Superior temporal gyrus (tissue), 1 donor: Measurements from ENCODE around the gene OR1S1.
"Not testable (repeated sequence)": the region's sequence is repeated elsewhere in the genome, so short reads cannot be mapped to it uniquely, and the experiment has no call there.

Experiments used
- DNase-seq: peaks from one replicate; pipeline ENCODE4 v3.0.0-alpha.2; 2016; ENCODE audit errors: extremely low spot score

The OR1S1 gene

DNA sequence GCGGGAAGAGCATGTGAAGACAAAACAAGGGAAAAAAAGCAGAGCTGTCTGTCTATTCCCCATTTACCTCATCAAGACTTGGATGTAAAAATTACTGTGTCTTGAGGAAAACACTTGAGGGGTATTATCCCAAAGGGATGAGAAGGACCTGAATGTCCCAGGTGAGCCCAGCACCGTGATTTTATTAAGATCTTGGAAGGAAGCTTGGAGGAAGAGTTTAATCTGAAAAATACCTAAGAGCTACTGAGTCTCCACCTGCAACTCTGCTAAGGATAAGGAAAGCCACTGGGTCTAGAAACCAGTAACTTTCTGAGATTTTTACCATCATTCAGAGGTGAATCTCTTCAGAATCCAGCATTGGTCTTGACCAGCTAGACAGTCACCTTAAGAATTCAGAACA, at the start of gene OR1S1:
OR1S1 (plus strand) TSS at position 301 of the 400 bp plus-strand sequence.
- DNase-seq: not testable (repeated sequence)

DNA sequence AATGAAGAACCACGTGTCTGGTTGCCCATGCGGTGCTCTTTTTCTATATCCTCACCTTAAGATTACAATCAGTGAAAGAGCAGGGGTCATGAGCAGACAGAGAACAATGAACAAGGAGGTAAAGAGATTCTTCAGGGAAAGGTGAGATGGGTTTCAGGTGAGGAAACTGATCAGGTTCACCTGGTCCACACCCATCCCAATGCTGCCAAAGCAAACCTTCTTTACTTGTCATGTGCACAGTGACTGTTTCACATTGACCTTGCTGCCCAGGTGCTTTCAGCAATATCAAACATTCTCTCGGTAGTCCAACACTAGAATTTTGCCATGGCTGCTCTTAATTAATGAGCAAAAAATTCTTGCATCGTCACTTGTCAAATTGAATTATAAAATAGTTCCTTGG, 48.1 kb upstream of the OR1S1 start:
- no peak for DNase-seq

DNA sequence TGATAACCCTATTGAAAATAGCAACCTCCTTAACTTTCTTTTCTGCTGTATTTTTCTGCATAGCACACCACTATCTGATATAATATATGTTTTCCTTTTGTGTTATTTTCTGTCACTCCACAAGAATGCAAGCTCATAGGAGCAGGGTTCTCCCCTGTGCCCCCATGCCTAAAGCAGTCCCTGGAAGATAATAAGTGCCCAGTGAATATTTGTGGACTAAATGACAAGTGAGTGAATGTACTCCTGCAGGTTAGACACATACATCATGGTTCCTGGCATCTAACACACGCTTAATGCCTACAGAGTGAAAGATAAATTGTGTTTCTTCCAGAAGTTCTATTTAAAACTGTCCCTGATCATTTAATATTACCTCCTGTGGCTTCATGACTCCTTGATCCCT, 47.5 kb upstream of the OR1S1 start:
- DNase-seq: no peak

DNA sequence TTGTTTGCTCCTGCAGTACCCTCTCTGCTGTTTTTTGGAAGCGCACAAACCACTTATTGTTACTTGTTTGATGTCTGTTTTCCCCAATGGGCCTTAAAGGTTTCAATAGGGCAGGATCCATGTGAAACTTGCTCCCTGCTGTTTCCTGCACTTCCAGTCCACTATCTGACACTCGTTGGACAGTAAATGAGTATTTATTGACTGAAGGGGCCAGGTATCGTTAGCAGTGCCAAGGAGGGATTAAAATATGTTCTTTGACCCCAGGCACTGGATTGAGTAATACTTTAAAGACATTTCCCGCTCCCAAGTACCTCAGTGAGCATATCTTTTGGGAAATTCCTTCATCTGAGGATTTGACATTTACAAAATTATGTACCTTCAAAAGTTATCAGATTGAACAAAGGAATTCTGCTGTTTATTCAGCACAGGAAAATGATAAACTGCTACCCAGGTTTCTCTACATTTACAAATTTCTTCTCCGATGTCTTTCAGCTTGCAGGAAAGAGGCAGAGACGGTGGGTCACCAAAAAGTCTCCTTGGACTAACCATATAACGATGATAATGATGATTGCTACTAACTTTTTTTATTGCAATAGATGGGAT, 46.9 kb upstream of the OR1S1 start:
- DNase-seq: no peak

DNA sequence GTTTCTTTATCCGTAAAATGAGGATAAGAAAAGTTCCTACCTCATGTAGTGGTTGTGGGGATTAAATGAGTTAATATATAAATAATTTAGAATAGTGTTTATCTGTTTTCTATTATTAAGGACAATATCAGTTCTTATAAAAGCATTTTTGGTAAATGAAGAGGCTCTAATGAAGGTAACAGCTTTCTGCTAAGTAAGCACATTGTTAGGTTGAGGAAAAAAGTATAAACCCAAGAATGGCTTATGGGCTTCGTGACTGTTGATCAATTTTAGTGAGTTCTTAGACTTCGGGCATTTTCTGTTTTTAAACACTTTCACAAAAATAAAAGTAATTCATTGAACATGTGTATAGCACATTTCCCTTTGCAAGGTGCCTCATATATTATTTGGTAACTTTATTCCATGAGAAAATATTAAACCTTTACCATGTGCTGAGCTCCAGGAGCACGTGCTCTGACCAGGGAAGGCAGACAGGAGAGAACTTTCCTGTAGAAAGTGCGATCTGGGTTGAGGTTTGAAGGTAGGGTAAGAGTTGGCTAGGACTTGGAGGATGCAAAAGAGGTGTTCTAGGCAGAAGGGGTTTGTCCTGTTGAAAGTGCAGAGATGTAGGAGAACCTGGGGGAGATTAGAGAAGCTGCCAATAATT, 35.0 kb upstream of the OR1S1 start:
- no peak for DNase-seq

DNA sequence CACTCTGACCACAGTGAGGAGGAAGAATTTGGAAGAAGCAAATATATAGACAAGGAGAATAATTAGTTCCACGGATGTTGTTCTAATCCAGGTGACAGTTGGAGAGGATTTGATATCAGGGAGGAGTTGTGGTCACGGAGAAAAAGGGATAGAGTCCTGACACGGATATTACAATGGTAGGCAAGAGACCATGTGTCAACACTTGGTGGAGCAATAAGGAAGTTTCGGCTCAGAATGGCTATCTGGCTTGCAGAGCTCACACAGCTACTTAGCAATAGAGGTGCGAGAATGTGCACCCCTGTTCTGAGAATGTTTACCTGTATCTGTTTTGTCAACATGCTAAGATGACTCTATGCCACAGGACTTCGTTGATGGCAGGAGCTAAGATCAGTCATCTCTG, 34.1 kb upstream of the OR1S1 start:
- no peak for DNase-seq

DNA sequence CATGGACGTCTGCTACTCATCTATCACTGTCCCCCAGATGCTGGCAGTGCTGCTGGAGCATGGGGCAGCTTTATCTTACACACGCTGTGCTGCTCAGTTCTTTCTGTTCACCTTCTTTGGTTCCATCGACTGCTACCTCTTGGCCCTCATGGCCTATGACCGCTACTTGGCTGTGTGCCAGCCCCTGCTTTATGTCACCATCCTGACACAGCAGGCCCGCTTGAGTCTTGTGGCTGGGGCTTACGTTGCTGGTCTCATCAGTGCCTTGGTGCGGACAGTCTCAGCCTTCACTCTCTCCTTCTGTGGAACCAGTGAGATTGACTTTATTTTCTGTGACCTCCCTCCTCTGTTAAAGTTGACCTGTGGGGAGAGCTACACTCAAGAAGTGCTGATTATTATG, 32.9 kb upstream of the OR1S1 start:
- DNase-seq: no peak

DNA sequence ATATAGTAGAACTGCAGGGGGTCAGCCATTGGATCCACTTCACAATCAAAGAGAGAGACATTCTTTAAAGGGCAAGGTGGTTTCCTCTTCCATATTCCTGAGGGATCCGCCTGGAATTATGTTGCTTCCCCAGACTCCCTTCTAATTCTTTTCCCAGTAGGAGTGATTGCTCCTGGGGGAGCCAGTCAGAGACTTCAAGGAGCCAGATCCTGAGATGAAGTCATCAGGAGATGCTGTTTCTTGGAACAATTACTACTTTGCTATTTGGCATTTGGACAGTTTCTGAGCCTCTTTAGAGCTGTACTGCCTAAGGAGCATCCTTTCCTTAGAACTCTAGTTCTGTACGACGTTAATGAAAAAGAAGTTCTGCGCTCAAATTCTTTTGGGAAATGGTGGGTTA, 25.6 kb upstream of the OR1S1 start:
- no peak for DNase-seq

DNA sequence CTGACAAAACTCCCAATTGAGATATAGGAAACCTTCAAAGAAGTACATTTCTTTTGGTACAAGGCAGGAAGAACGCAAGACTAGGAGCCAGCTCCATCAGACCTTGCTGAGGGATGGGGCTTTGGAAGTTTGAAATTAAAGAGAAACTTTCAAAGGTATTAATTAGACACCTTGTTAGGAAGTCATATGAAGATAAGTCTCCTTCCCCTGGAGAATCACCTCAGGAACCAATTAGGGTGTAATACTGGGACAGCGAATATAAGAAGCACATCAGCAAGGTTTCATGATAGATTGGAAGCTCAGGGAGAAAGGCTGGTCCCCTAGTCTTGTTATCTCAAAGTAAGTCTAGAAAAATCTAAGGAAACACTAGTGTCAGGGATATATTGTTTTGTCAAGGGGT, 23.8 kb upstream of the OR1S1 start, which contains the start of gene OR9Q2:
OR9Q2 (plus strand) TSS at position 301 of the 400 bp plus-strand sequence. CDS start 1,421 bp downstream, outside the sequence.
- DNase-seq: no peak

DNA sequence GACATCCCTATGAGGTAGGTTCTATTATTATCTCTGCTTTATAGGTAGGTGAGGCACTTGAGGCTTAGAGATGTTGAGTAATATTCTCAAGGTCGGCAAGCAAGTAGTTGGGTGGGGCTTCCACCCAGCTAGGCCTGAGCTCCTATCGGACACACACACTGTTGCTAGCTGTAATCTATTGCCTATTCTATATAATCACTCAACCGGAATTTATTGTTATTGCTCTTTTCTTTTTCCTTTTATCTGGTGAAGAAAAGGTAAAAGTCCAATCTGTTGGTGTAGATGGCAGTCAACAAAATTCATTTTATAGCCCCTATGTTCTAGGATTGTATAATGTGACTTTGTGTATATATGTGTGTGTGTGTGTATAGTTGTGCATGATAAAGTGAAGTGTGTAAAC, 20.3 kb upstream of the OR1S1 start:
- DNase-seq: no peak

DNA sequence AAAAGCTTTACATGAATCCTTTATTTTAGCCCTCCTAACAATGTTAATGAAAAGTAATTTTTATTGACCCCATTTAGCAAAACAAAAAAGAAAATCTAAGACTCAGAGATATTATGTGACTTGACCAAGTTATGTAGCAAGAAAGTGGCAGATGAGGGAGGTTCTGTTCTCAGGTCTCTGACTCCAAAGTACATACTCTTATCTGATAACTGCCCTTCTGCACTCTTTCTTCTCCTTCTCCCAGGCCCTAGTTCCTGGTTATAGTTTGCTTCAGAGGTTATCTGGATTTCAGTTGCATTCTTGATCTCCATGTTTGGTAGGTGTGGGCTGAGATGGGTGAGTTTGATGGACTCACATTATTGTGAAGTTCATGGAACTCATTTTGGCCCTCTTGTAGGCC, 19.1 kb upstream of the OR1S1 start:
- DNase-seq: no peak

DNA sequence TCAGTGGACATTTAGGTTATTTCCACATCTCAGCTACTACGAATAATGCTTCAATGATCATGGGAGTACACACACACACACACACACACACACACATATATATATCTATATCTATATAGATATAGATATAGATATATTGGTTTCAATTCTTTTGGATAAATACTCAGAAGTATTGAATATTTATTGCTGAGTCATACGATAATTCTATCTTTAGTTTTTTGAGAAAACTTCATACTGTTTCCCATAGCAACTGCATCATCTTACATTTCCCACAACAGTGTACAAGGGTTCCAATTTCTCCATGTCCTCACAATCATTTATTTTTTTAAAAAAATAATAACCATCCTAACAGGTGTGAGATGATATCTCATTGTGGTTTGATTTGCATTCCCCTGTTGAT, 16.6 kb upstream of the OR1S1 start:
- DNase-seq: no peak

DNA sequence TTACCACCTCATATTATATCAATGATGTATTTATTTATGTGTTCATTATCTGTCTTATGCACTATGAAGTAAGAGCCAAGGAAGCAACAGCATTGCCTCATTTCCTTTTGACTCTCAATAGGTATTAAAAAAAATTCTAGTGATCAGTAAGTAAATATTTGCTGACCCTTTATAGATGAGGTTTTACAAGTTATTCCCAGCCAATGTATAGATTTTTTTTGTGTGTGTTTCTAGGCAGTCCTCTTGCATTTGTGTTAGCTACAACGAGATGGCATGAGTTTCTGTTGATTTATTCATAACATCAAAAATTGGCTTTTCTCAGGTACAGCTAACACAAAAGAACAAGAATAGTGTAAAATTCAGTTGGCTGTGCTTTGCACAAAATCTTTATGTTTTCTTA, 13.2 kb upstream of the OR1S1 start:
- DNase-seq: no peak

DNA sequence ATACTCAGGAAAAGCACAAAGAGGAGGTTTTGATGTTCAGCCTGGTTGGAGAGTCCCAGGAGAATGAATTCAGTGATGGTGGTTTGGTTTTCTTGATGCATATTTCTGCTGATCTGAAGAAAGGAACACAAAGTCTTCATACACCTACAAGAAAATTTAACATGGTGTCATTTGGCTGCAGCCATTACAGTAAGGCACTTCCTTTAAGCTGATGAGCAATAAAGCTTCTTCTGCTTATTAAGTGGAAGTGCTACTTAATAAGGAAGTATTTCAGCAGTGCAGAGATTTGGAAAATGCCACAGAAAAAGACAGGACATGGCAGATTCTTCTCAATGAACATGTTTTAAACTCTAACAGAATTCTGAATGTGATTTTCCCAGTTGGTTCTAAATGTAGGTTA, 8.5 kb upstream of the OR1S1 start, which contains the start of gene OR1S2:
OR1S2 (minus strand) TSS at position 101 of the 400 bp plus-strand sequence; CDS start at position 101, 0 bp downstream.
- no peak for DNase-seq

DNA sequence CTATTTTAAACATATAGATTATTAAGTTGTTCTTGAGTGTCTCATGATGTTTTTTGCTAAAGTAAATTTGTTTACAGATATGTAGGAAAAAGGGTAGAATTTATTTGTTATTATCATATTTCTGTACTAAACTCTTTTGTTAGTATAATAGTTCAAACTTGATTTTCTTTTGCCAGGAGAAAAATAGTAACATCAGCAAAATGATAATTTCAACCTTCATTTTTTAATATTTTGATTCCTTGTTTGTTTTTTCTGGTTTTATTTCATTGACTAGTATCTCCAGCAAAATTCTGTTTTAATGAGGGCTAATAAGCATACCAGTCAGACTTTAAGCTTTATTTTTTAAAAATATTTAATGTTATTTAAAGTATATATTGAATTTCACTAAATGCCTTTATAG, 4.0 kb downstream of the OR1S1 start:
- no peak for DNase-seq

DNA sequence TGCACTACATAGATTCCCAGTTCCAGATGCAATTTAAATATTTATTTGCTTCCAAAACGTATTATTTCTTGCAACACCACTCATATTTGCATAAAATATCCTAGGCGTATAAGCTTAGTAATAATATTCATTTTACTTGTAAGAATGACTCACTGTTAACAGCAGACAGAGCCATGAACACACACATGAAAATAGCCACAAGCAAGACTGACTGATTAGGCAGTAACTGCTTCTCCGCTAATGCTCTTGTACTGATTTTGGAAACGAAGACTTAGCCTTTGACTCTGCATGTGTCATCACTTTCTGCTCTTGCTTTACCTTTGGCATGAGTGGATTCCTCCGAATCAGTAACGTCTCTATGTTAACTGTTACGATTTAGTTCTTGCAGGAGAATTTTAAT, 10.2 kb downstream of the OR1S1 start:
- DNase-seq: no peak

DNA sequence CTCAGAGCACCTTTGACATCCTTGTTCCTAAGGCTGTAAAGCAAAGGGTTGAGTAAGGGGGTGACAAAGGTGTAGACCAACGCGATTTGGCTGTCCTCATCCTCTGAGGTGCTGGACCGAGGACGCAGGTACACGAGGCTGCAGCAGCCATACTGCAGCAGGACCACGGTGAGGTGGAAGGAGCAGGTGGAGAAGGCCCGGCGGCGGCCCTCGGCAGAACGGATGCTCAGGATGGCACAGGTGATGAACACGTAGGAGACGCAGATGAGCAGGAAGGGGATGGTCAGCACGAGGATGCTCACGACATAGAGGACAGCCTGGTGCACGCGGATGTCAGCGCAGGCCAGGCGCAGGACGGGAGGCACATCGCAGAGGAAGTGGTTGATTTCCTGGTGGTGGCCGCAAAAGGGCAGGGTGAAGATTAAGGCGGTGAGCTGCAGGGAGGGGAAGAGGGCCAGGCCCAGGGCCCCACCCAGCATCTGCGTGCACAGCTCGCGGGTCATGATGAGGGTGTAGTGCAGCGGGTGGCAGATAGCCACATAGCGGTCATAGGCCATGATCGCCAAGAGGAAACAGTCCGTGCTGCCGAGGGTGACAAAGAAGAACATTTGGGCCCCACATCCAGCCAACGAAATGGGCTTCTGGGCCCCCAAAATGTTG, 15.6 kb downstream of the OR1S1 start:
- no peak for DNase-seq

DNA sequence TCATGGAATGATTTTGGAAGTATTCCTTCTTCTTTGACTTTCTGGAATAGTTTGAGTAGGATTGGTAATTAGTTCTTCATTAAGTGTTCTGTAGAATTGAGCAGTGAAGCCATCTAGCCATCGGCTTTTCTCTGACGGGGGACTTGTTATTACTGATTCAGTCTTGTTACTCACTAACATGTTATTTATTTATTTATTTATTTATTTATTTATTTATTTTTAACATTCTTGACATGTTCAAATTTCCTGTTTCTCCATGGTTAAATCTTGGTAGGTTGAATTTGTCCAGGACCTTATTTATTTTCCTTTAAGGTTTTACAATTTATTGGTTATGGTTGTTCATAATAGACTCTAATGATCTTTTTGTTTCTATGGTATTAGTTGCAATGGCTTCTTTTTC, 31.4 kb downstream of the OR1S1 start:
- DNase-seq: no peak

DNA sequence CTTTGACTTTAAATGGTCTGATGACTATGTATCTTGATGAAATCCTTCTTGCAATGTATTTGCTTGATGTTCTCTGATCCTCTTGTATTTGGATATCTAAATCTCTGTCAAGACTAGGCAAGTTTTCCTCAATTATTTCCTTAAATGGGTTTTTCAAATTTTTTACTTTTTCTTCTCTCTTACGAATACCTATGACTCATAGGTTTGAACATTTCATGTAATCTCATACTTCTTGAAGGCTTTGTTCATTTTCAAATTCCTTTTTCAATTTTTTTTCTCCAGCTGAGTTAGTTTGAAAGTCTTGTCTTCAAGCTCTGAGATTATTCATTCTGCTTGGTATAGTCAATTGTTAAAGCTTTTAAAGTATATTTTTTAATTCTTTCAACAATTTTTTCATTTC, 42.4 kb downstream of the OR1S1 start:
- DNase-seq: no peak

DNA sequence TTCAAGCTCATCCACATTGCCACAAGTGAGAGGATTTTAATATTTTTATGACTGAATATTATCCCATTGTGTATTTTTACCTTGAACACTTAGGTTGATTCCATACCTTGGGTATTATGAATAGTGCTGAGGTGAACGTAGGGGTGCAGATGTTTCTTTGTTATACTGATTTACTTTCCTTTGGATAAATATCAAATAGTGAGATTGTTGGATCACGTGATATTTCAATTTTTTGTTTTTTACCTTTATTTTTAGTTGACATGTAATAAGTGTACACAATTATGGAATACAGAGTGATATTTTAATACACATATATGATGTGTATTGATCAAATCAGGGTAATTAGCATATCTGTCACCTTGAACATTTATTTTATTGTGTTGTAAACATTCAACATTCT, 47.5 kb downstream of the OR1S1 start:
- no peak for DNase-seq
